Right lobe of liver (tissue), 4 donors: ENCODE results near the gene CHMP6.

Experiments used
- CTCF ChIP-seq, 4 donors: fragments of 200-600 bp in 3 of 4; fragments of 450-650 bp in 1 of 4; IDR thresholded peaks; one replicate each; pipeline versions ENCODE4 v1.5.1 to v1.8.0; 2016 to 2022; ENCODE audit warnings: antibody characterized with exemption in 4 of 4, mild to moderate bottlenecking in 2 of 4
- POLR2A ChIP-seq: fragments of 450-650 bp; IDR thresholded peaks from one replicate; pipeline ENCODE4 v1.6.1; 2017; ENCODE audit warnings: antibody characterized with exemption, mild to moderate bottlenecking
- donor health status: DM: no; HTN: no; CAD: no.
- donor health status: DM: no; HTN: no; CAD: no.
- donor health status: DM: no; HTN: yes; CAD: no.

- TF ChIP-seq POLR2A (no peak), CTCF (IDR thresholded peaks at IDR 0.05) (no peak)
Measured at GRCh38 chr17:81044764-81045589, 53.3 kb downstream of the CHMP6 start.
